Fibroblast of peridontal ligament (primary cell): ENCODE results near the gene FANCL.
"Not testable (repeated sequence)": the region's sequence is repeated elsewhere in the genome, so short reads cannot be mapped to it uniquely, and the experiment has no call there.

ENCODE experiments used
- DNase-seq: peaks from one replicate; pipeline ENCODE4 v3.0.0-alpha.2; 2010; ENCODE audit errors: extremely low read depth

The FANCL gene

DNA sequence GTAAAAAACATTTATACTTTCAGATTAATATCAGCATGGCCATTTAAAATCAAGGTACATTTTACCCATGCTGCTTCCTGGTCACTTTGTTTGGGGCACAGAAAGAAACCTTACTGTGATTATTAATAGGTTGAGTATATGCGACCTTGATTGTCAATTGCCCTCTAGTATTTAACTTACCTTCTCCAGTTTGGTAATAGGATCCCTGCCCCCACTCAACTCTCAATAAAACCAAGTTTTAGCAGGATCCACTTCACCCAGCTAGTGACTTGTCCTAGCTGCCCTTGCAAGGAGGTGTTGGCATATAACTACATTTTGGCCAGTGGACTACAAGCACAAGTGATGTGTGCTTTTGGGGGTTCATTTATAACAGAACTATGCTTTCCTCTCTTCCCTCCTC is 34.3 kb downstream of the FANCL start:
- DNase-seq, result no peak

DNA sequence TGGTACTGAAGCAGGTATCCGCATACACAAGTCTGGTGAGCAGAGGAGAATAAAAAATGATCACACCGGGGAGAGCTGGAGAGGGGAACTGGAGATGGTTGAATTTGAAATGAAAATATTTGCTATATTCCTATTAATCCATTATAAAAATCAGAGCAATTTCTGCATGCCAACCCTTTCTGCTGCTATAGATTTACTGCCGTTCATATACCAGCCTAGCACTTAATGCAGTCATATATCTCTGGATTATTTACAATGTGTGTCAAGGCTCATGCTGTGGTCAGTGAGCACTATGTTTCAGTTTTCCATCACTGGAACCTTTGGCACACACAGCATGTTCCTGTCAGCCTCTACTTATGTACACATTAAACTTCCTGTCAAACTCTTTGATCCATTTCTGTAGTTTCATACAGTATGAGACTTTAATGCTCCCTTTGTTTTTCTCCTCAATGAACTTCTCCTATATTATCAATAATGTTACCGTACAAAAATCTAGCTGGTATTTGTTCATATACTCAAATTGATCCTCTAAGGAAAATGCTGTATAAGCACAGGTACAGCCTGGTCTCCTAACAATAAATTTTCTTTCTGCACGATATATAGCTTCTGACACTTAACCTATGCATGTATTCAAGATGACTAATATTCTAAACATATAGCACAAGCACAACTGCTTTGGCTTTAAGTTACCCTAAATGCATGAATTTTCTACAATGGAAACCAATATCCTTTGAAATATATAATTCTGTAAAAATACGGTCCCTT is 36.7 kb downstream of the FANCL start:
- DNase-seq, result no peak

DNA sequence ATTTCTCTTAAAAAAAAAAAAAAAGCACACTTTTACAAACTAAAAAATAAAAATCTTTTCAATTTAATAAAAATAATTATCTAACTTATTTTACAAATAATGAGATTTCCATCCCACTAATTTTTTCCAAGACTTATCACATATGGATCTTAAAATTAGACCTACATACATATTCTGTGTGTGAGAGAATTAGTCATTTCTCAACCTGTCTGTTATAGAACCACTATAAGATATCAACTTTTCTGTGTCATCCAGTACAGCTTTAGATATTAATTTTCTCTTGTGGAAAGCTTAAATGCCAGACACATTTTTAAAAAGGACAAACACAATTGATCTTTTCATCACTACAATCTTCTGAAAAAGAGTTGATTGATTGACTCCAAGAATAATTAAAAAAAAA is 38.1 kb downstream of the FANCL start:
- no peak for DNase-seq

DNA sequence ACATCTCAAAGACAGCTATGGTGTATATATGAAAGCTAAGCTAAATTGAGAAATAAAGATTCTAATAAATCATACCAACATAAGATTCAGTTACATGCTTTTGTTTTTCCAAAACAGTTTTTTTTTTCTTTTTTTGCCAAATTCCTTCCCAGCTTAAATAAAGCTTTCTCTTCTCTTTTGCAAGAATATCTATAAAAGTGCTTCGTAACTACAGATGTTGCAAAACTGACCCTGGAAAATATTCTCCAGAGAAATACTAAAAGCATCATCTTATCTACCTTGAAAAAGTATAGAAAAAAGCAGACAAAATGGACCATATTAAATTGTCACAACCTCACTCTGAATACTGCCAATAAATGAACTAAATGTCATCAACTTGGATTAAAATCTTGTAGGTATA is 38.7 kb downstream of the FANCL start:
- DNase-seq, result no peak

DNA sequence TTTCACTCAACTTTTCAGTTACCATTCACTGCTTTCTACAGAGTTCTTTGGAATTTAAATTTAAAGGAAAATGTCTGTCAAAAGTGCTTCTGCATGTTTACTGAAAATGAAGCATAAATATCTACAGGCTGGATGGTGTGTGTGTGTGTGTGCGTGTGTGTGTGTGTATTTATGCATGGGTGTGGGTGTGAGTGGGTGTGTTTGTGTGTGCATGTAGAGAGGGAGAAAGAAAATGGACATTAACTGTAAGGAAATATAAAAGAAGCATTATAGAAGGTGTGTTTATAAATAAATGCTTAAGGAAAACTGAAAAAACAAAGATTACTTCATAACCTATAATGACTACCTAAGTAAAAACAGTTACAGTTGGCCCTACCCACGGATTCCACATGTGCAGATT is 43.2 kb downstream of the FANCL start:
- DNase-seq, result no peak

DNA sequence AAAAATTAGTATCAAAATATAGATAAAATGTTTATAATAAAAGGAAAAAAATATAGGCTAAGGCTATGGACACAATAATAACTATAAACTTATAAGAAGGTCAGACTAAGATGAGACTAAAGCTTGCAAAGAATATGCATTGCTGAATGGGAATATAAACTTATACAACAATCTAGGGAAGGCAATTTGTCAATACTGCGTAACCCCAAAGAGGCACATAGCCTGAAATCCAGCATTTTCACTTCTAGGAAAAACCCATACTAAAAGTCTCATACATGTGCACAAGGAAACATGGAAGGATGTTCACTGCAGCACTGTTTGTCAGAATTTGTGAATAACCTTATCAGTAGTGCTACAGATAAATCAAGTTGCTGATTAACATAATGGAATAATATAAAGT is 45.5 kb downstream of the FANCL start:
- peak; percentile 24 for DNase-seq

DNA sequence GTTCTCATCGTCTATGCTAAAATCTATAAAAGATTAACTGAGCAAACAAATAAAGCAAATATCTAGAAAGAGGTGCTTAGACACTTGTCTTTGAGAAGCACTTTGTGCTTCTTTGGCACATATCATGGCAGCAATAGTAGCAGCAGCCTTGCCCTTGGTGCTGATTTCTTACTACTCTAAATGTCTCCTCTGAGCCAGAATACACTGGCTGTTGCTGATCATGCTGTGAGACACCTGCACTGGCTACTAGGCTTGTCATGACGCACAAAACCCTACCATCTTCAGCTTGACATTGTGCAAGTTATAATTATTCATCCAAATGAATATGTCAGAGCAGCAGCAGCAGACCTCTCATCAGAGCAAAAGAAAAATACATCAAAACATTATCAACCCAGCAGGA is 46.7 kb downstream of the FANCL start:
- DNase-seq, result no peak

DNA sequence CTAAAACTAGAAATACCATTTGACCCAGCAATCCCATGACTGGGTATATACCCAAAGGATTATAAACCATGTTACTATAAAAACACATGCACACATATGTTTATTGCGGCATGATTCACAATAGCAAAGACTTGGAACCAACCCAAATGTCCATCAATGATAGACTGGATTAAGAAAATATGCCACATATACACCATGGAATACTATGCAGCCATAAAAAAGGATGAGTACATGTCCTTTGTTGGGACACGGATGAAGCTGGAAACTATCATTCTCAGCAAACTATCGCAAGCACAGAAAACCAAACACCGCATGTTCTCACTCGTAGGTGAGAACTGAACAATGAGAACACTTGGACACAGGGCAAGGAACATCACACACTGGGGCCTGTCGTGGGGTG is 54.1 kb downstream of the FANCL start:
- not testable (repeated sequence) for DNase-seq

DNA sequence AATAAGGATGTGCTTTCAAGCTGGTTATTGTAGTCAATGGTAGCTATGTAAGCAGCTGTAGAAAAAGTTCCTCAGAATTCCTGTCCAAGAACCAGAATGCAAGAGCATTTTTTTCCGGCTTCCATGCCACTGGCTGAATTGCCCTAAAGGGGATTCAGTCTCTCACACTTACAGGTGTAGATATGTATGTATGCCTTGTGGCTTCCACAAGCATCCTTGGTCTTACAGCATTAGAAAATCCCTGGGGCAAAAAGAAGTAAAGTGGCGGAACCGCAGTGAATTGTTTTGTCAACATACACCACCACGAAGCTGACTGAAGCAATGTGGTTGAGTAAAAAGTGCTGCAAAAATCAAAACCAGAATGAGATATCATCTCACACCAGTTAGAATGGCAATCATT is 54.6 kb downstream of the FANCL start:
- DNase-seq, result no peak

DNA sequence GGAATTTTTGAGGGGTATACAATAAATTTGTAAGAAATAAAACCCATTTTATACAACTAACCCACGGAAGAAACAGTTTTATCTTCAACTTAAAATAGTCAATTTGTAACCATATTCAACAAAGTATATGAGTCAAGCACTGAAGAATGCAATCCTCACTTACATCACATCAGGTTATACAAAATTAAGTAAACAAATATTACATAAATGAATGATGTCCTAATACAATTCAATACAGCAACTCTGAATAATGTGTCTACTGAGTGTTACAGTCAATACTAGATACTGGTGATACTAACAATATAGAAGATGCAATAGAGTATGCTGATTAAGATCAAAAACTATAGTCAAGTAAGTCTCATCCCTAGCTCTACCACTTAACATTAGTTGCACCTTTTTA is 58.6 kb downstream of the FANCL start:
- peak; percentile 10 for DNase-seq

DNA sequence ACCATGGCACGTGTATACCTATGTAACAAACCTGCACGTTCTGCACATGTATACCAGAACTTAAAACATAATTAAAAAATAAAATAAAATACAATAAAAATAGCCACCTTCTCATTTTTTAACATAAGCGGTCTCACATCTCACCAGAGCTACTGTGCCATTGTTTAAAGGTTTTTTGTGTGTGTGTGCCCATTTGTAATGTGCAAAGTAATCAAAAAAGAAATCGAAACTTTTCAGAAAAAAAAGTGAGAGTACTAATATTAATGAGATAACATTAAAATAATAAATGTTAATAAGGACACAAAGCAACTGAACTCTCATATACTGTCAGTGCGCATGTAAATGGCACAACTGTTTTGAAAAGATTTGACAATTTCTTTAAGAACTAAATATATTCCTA is 60.5 kb downstream of the FANCL start:
- no peak for DNase-seq

DNA sequence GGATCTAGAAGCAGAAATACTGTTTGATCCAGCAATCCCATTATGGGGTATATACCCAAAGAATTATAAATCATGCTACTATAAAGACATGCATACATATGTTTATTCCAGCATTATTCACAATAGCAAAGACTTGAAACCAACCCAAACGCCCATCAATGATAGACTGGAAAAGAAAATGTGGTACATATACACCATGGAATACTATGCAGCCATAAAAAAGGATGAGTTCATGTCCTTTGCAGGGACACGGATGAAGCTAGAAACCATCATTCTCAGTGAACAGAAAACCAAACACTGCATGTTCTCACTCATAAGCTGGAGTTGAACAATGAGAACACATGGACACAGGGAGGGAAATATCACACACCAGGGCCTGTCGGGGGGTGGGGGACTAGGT is 61.0 kb downstream of the FANCL start:
- DNase-seq, result not testable (repeated sequence)

DNA sequence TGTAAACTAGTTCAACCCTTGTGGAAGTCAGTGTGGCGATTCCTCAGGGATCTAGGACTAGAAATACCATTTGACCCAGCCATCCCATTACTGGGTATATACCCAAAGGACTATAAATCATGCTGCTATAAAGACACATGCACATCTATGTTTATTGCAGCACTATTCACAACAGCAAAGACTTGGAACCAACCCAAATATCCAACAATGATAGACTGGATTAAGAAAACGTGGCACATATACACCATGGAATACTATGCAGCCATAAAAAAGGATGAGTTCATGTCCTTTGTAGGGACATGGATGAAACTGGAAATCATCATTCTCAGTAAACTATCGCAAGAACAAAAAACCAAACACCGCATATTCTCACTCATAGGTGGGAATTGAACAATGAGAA is 63.9 kb downstream of the FANCL start:
- not testable (repeated sequence) for DNase-seq

DNA sequence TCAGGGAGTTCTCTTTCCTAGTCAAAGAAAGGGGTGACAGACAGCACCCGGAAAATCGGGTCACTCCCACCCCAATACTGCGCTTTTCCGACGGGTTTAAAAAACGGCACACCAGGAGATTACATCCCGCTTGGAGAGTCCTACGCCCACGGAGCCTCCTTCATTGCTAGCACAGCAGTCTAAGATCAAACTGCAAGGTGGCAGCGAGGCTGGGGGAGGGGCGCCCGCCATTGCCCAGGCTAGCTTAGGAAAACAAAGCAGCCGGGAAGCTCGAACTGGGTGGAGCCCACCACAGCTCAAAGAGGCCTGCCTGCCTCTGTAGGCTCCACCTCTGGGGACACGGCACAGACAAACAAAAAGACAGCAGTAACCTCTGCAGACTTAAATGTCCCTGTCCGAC is 69.3 kb downstream of the FANCL start:
- DNase-seq, result not testable (repeated sequence)

DNA sequence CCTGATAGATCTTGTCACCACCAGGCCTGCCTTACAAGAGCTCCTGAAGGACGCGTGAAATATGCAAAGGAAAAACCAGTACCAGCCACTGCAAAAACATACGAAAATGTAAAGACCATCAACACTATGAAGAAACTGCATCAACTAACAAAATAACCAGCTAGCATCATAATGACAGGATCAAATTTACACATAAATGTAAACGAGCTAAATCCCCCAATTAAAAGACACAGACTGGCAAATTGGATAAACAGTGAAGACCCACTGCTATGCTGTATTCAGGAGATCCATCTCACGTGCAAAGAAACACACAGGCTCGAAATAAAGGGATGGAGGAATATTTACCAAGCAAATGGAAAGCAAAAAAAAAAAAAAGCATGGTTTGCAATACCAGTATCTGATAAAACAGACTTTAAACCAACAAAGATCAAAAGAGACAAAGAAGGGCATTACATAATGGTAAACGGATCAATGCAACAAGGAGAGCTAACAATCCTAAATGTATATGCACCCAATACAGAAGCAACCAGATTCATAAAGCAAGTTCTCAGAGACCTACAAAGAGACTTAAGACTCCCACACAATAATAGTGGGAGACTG is 70.7 kb downstream of the FANCL start:
- not testable (repeated sequence) for DNase-seq

DNA sequence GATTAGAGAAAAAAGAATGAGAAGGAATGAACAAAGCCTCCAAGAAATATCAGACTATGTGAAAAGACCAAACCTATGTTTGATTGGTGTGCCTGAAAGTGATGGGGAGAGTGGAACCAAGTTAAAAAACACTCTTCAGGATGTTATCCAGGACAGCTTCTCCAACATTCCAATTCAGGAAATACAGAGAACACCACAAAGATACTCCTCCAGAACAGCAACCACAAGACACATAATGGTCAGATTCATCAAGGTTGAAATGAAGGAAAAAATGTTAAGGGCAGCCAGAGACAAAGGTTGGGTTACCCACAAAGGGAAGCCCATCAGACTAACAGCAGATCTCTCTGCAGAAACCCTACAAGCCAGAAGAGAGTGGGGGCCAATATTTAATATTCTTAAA is 71.3 kb downstream of the FANCL start:
- DNase-seq, result not testable (repeated sequence)

DNA sequence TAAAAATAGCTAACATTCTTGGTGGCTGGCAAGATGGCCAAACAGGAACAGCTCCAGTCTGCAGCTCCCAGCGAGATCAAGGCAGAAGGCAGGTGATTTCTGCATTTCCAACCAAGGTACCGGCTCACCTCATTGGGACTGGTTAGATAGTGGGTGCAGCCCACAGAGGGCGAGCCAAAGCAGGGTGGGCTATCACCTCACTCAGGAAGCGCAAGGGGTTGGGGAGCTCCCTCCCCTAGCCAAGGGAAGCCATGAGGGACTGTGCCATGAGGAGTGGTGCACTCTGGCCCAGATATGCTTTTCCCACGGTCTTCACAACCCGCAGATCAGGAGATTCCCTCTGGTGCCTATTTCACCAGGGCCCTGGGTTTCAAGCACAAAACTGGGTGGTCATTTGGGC is 73.0 kb downstream of the FANCL start:
- not testable (repeated sequence) for DNase-seq

DNA sequence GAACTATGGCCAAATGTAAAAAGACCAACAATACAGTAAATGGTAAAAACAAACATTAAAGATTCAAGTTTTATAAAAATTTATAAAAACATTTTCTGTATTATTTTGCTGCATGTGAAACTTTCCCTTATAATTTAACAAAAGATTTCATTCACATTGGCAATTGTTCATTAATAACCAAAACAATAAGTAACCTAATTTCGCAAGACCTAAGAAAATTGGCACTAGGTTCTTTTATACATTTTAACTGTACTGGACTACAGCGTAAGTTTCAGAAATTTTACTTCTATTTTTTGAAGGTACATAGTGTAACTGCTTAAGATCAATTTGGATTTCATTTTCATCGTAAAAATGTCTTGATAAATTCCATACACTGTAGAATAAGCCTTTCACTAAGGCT is 77.2 kb downstream of the FANCL start:
- DNase-seq, result no peak

DNA sequence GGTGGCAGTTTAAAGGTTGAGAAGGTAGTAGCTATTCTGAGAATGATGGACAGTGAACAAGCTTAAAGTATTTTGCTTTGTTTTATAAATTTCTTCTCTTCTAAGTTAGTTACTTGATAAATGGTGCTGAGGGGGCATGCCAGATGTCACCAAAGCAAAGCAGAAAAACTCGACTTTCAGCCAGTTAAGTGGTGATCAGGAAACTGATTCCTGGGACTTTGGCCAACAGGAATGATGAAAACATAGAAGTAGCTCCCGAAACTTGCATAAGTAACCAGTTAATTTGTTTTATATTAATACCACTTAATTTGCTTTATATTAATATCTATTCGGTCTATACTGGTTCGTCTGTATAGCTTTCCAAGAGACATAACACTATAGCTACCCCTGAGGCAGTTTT is 82.6 kb downstream of the FANCL start:
- DNase-seq, result no peak

DNA sequence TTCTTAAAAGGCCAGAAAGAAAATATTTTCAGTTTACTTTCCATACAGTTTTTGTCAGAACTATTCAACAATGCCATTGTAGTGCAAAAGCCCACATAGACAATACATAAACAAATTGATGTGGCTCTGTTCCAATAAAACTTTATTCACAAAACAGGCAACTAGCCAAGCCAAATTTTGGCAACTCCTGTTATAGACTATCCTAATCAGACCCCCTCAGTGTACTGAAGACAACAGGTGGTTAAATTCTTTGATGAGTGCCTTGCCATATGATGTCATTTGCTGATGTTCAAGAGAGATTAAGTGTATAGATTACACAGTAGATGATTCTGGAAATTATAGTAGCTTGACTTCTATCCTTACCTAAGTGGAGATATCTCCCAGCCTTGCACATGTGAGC is 83.4 kb downstream of the FANCL start:
- DNase-seq, result no peak

DNA sequence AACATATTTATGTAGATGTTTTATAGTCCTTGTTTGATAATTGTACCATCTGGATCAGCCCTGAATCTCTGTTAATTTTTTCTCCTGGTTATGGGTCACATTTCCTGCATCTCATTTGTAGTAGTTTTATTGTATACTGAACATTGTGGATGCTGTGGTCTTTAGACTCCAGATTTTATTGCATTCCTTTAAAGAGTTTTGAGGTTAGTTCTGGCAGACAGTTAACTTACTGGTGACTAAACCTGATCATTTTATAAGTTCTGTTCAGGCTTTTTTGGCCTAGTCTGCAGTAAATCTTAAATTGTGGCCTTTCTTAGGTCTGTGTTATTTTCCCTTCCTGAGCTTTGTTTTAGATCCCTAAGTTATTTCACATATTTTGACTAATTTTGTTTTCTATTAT is 84.3 kb downstream of the FANCL start:
- DNase-seq, result peak; percentile 77

DNA sequence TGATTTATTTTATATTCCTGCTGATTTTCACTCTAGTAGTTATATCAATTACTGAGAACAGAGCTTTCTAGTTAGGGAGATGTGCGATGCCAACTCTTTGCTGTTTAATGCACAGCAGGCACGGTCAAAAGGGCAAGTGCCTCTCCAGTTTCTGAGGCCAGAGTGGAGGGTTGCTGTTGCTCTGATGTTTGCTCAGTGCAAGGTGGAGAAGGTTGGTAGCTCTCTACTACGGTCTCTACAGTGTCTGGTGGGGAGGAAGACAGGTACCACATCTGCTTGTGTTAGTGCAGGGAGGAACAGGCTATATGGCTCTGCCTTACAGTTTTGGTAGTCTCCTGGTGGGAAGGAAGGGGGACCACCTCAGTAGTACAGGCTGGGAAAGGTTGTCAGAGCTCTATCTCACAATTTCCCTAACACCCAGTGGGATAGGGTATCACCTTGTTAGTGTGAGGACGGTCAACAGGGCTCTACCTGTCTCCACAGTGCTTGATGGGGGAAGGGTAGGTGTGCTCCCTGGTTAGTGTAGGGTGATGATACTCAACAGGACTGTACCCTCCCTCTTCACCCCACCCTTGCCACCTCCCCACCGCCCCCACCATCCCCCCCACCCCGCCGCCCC is 85.9 kb downstream of the FANCL start:
- DNase-seq, result no peak

DNA sequence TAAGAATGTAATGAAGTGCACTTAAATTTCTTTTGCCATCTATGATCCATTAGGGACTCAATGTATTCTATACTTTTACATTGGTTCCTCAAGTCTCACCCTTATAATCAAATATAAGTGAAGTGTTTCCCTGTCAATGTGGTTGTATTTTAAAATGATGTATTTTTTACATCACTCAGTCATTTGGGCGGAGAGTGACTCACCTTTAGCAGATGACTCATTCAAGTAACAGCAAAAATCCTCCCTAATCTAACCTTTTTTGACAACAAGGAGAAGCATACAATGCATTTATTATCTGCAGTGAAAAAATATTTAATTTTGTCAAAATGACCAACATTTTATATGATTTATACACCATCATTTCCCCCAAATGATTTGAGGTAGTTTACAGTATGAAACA is 94.4 kb downstream of the FANCL start:
- peak; percentile 28 for DNase-seq
